Right cardiac atrium (tissue), 5 donors: ENCODE results near the gene ADIG. TPM values are rescaled to one million over a fixed set of nuclear protein-coding genes. Genes with fewer than 3 reads are reported as not detected.

ENCODE experiments used
- ATAC-seq, 2 donors: fragments of 200-7000 bp; cut with Tn5 transposase; one replicate each; pipeline versions ENCODE4 v1.8.0 to v1.9.1; 2020; ENCODE audit warnings: moderate library complexity in 2 of 2, mild to moderate bottlenecking in 1 of 2
- DNase-seq, 3 donors: peaks; one replicate each; pipeline ENCODE4 v3.0.0-alpha.2; 2020
- H3K27ac ChIP-seq: one replicate; pipeline ENCODE4 v1.5.1; 2013; ENCODE audit warnings: mild to moderate bottlenecking, low read length, control low read depth, moderate library complexity
- H3K27me3 ChIP-seq: one replicate; pipeline ENCODE4 v1.6.1; 2013; ENCODE audit not compliant: control insufficient read depth, insufficient read depth
- H3K4me1 ChIP-seq: one replicate; pipeline ENCODE4 v1.6.1; 2013; ENCODE audit warnings: low read length; ENCODE audit not compliant: control insufficient read depth, insufficient read depth
- H3K4me3 ChIP-seq: one replicate; pipeline ENCODE4 v1.5.1; 2013; ENCODE audit warnings: low read length, control low read depth
- H3K9me3 ChIP-seq: one replicate; pipeline ENCODE4 v1.6.1; 2013; ENCODE audit warnings: low read length; ENCODE audit not compliant: control insufficient read depth
- WGBS: extraction: QIAGEN DNeasy Blood & Tissue Kit; methylation state at CpG from one replicate; pipeline ENCODE4 v1.1.7; 2013; 5-methylcytosine and 5-hydroxymethylcytosine counted together
- intact Hi-C, 4 donors: fragments of 100-400 bp; cut with DNase I; formaldehyde crosslinking; loops; one replicate each; pipeline versions ENCODE4 v1.11.0 to v1.14.0; 2022 to 2023
- long read RNA-seq, 4 donors: library from polyadenylated mRNA; unstranded; transcript quantifications; one replicate each; pipeline ENCODE4 v2.0.0, GENCODE V29; 2020 to 2021
- polyA plus RNA-seq: library from polyadenylated mRNA; stranded (reverse); fragments of 200-250 nt; gene quantifications from one replicate; pipeline ENCODE4 v1.2.3, GENCODE V29; 2013
- total RNA-seq, 4 donors: library from RNA; stranded (reverse); fragmentation: NEBNext Ultra II Directional; extraction: Animal tissue kit (Norgen Biotek cat#: 25700); gene quantifications; one replicate each; pipeline ENCODE4 v1.2.1, GENCODE V29; 2021
- donor health status: healthy with polysubstance abuse.
- donor health status: DM: no; HTN: yes; CAD: no.
- donor health status: DM: no; HTN: no; CAD: no.
- donor health status: DM: no; HTN: yes; CAD: no; lungs with severe emphysema.
- donor health status: DM: yes; HTN: yes; CAD: no.

Gene ADIG
- total RNA-seq (not detected), polyA plus RNA-seq (not detected)
- long read RNA-seq, donor 1, result 0 reads
- long read RNA-seq, donor 2, result 0 reads
- long read RNA-seq, donor 3, result 0 reads
- long read RNA-seq, donor 4, result 0 reads

- peak in 1 of 3 donors; percentile 69 for DNase-seq
- 62% methylated on average over 5 of the region's 5 CpGs for WGBS
Observed at GRCh38 chr20:38581013-38581412, at the start of gene ADIG. TSS of gene ADIG (plus strand) at chr20:38581197. CDS start at chr20:38581251, 54 bp downstream.

GRCh38 chr20:38534756-38535155 is 46.2 kb upstream of the ADIG start:
- Histone ChIP-seq H3K4me1 (no peaks in the 10 kb centered on the region), H3K4me3 (no peak overlapping the region), H3K27ac (no peak overlapping the region), H3K9me3 (no peaks in the 10 kb centered on the region), H3K27me3 (no peaks in the 10 kb centered on the region)
- intact Hi-C loops, result no loop called here
- 88% methylated on average over 11 of the region's 11 CpGs for WGBS
- DNase-seq, result peak in 1 of 3 donors; percentile 40
- no peak for ATAC-seq

More at GRCh38 chr20:38581013-38581412, at the start of gene ADIG:
- peak; percentile 82 to 84 for ATAC-seq
- Histone ChIP-seq H3K27me3 (no peaks in the 10 kb centered on the region), H3K4me3 (no peak within 1 kb of the TSS), H3K27ac (no peak within 1 kb of the TSS), H3K4me1 (peaks cover 9% of the 10 kb centered on the region), H3K9me3 (no peaks in the 10 kb centered on the region)
- intact Hi-C loops, result no loop called here

DNA sequence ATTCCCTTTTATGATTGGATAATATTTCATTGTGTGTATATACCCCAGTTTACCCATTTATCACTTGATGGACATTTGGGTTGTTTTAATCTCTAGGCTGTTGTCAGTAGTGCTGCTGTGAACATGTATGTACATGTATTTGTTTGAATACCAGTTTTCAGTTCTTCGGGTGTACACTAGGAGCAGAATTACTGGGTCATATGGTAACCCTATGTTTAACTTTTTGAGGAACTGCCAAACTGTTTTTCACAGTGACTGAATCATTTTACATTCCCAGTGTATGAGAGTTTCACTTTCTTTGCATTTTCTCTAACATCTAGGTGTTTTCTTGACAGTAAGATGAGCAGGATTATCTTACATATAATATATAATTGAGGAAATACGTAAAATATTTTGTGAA is 44.7 kb upstream of the ADIG start:
- Histone ChIP-seq H3K27me3 (no peaks in the 10 kb centered on the region), H3K4me1 (no peaks in the 10 kb centered on the region), H3K27ac (no peak overlapping the region), H3K9me3 (no peaks in the 10 kb centered on the region), H3K4me3 (no peak overlapping the region)
- over 99% methylated on average over 2 of the region's 2 CpGs for WGBS
- DNase-seq (no peak), ATAC-seq (no peak)
- intact Hi-C loops, result no loop called here

- no peak for ATAC-seq
- intact Hi-C loops, result no loop called here
- Histone ChIP-seq H3K27me3 (no peaks in the 10 kb centered on the region), H3K27ac (no peak overlapping the region), H3K9me3 (no peaks in the 10 kb centered on the region), H3K4me3 (no peak overlapping the region), H3K4me1 (no peaks in the 10 kb centered on the region)
- DNase-seq, result no peak
- 98% methylated on average over 1 of the region's 1 CpG for WGBS
Observed at GRCh38 chr20:38537176-38537575, 43.8 kb upstream of the ADIG start.

- ATAC-seq, result no peak
- 99% methylated on average over 2 of the region's 2 CpGs for WGBS
- H3K4me1 ChIP-seq, result no peaks in the 10 kb centered on the region
- DNase-seq, result no peak
- H3K27me3 ChIP-seq, result no peaks in the 10 kb centered on the region
- no peaks in the 10 kb centered on the region for H3K9me3 ChIP-seq
- H3K4me3 ChIP-seq, result no peak overlapping the region
- no peak overlapping the region for H3K27ac ChIP-seq
- intact Hi-C loops, result no loop called here
Observed at GRCh38 chr20:38538789-38539188, 42.2 kb upstream of the ADIG start.

DNA sequence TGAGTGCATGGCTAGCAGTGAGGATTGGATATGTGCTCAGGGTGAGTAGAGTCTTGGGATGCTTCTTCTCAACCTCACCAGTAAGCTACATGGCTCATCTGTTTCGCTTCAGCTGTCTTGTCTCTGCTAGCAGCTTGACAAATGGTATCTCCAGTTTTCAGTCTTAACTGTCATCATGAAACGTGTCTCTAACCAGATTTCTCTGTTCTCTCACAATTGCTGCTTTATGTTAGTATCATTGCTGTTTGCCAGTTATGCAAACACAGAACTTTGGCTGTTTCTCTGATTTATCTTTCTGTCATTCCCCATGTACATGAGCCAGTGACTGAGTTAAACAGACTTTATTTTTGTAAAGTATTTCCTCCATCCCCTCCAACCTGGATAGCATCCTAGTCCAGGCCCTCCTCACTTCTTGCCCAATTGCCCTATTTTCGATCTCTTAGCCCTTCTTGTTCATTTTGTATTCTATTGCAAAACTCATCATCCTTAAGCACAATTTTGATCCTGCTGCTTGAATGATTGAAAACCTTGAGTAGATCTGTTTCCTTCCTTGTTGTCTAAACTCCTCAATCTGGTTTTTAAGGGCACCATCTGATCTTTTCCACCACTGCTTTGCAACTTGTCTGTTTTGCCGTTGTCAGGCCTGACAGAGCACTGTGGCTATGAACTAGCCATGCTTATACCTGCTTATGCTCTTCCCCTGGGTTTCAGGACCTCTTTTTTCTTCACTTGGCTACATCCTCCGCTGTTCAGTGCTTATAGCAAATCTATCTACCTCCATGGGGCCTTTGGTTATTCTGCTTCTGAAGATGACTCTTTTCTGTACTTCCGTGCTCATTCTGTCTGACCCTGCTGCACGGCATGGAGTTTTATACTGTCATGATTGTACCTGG is 37.7 kb upstream of the ADIG start:
- DNase-seq (no peak), ATAC-seq (no peak)
- no peaks in the 10 kb centered on the region for H3K4me1 ChIP-seq
- H3K4me3 ChIP-seq, result no peak overlapping the region
- intact Hi-C loops, result no loop called here
- H3K27me3 ChIP-seq, result no peaks in the 10 kb centered on the region
- 76% methylated on average over 7 of the region's 7 CpGs for WGBS
- H3K9me3 ChIP-seq, result no peaks in the 10 kb centered on the region
- no peak overlapping the region for H3K27ac ChIP-seq

GRCh38 chr20:38545771-38546170 is 35.2 kb upstream of the ADIG start:
- ATAC-seq (no peak), DNase-seq (no peak)
- Histone ChIP-seq H3K27ac (no peak overlapping the region), H3K9me3 (no peaks in the 10 kb centered on the region), H3K4me3 (no peak overlapping the region), H3K27me3 (no peaks in the 10 kb centered on the region), H3K4me1 (no peaks in the 10 kb centered on the region)
- intact Hi-C loops, result no loop called here
- 98% methylated on average over 2 of the region's 2 CpGs for WGBS

DNA sequence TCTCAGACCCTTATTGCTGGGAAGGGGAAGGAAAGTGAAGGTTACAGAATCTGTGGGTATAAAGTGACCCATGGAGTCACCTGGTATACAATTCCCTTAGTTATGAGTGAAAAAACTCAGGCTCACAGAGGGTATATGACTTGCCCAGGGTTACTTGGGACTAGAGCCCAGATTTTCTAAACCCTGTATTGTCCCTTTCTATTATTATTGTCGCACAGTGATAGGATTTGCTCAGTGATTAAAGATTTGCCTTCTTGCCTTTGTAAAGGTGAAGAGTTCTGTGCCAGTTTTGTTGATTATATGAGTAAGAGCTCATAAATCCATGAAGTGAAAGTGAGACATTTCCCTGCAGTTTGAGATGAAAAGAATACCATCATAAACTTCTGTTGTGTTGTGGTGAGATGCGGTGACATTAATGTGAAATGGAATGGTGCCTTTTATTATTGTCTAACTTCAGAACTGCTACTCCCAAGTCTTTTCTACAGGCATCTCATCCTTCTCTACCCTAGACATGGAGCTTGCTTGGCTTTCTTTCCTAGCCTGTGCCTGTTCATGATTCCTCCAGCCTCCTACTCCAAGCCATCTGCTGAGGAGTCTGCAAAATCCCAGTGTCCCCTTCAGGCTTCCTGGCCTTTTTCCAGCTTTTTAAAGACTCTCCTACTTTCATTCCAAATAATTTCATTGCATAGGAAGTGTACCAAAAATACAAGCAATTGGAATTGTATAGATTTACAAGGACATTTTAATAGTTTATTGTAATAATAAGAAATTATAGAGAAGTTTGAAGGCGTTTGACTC is 33.5 kb upstream of the ADIG start:
- no peak for ATAC-seq
- Histone ChIP-seq H3K9me3 (no peaks in the 10 kb centered on the region), H3K27ac (no peak overlapping the region), H3K27me3 (no peaks in the 10 kb centered on the region), H3K4me3 (no peak overlapping the region), H3K4me1 (no peaks in the 10 kb centered on the region)
- intact Hi-C loops, result no loop called here
- 93% methylated on average over 3 of the region's 3 CpGs for WGBS
- DNase-seq, result no peak

GRCh38 chr20:38548356-38549083 is 32.5 kb upstream of the ADIG start:
- H3K27ac ChIP-seq, result no peak overlapping the region

GRCh38 chr20:38550274-38550673 is 30.7 kb upstream of the ADIG start:
- H3K9me3 ChIP-seq, result no peaks in the 10 kb centered on the region
- H3K4me1 ChIP-seq, result no peaks in the 10 kb centered on the region
- intact Hi-C loops, result no loop called here
- no peaks in the 10 kb centered on the region for H3K27me3 ChIP-seq
- DNase-seq, result no peak
- no peak for ATAC-seq
- WGBS, result 100% methylated on average over 1 of the region's 1 CpG
- H3K27ac ChIP-seq, result no peak overlapping the region
- H3K4me3 ChIP-seq, result no peak overlapping the region

More at GRCh38 chr20:38548356-38549083, 32.5 kb upstream of the ADIG start:
- no peak overlapping the region for H3K4me3 ChIP-seq
- no peaks in the 10 kb centered on the region for H3K9me3 ChIP-seq
- intact Hi-C loops, result no loop called here
- no peaks in the 10 kb centered on the region for H3K27me3 ChIP-seq
- ATAC-seq, result no peak
- 95% methylated on average over 3 of the region's 3 CpGs for WGBS
- no peak for DNase-seq
- H3K4me1 ChIP-seq, result no peaks in the 10 kb centered on the region
